ENCODE measurements around the gene FAM149B1.

FAM149B1 gene

GRCh38 chr10:73293461-73293860 is 125.5 kb downstream of the FAM149B1 start:
- DNase-seq = no peak

Data from T1000 (cell line).